HepG2 (cell line): Measurements from ENCODE around the gene COL18A1. TPM values are rescaled to one million over a fixed set of nuclear protein-coding genes. Genes with fewer than 3 reads are reported as not detected.

Experiments
- HDAC6 ChIP-seq: fragments of 200-600 bp; sonication (generic); IDR thresholded peaks from 2 replicates; pipeline ENCODE4 v1.7.0; 2017; ENCODE audit warnings: mild to moderate bottlenecking, antibody characterized with exemption, low read length, low read depth
- HOXA7 ChIP-seq: sonication (generic); formaldehyde crosslinking; IDR thresholded peaks from 2 replicates; pipeline ENCODE4 v1.8.1; 2022; ENCODE audit warnings: mild to moderate bottlenecking, missing genetic modification reagents, moderate library complexity
- KIAA2018 ChIP-seq: sonication (generic); formaldehyde crosslinking; IDR thresholded peaks from 2 replicates; pipeline ENCODE4 v1.5.0; 2020; ENCODE audit warnings: mild to moderate bottlenecking, missing genetic modification reagents, borderline replicate concordance
- NFRKB ChIP-seq: fragments of 450-650 bp; IDR thresholded peaks from 2 replicates; pipeline ENCODE4 v1.6.1; 2017
- NFYC ChIP-seq: IDR thresholded peaks from 2 replicates; pipeline ENCODE4 v1.6.1; 2016; ENCODE audit warnings: missing genetic modification reagents, missing compliant biosample characterization
- REL ChIP-seq: sonication (generic); formaldehyde crosslinking; conservative IDR thresholded peaks from 2 replicates; pipeline ENCODE4 v1.8.0; 2022; ENCODE audit warnings: mild to moderate bottlenecking, missing genetic modification reagents, moderate library complexity
- RNF2 ChIP-seq: fragments of 450-650 bp; conservative IDR thresholded peaks from 2 replicates; pipeline ENCODE4 v1.6.1; 2016; ENCODE audit warnings: low read depth
- SAP130 ChIP-seq: IDR thresholded peaks from 2 replicates; pipeline ENCODE4 v1.6.1; 2016; ENCODE audit warnings: low read depth
- ZKSCAN8 ChIP-seq: IDR thresholded peaks from 2 replicates; pipeline ENCODE4 v1.6.1; 2016; ENCODE audit warnings: borderline replicate concordance, missing genetic modification reagents, missing compliant biosample characterization
- ZNF337 ChIP-seq: sonication (generic); formaldehyde crosslinking; IDR thresholded peaks from 2 replicates; pipeline ENCODE4 v1.5.1; 2020; ENCODE audit warnings: missing genetic modification reagents, low read depth, mild to moderate bottlenecking, borderline replicate concordance
- ZNF703 ChIP-seq: sonication (generic); formaldehyde crosslinking; IDR thresholded peaks from 2 replicates; pipeline ENCODE4 v1.5.1; 2020; ENCODE audit warnings: missing genetic modification reagents, mild to moderate bottlenecking, moderate library complexity, borderline replicate concordance
- polyA plus RNA-seq, 8 experiments: library from polyadenylated mRNA; depleted of rRNA in 3 of 8; stranded (reverse) in 7 of 8; unstranded in 1 of 8; fragments of >200 nt; fragmentation: Illumina TruSeq in 4 of 8; extraction: Trizol in 4 of 8; gene quantifications; 2 replicates each; pipeline versions ENCODE4 v1.2.1 to v1.2.3, GENCODE V29; 2011 to 2016; ENCODE audit warnings: low read depth in 4 of 8, missing spikeins in 1 of 8, mixed read lengths in 1 of 8; ENCODE audit not compliant: insufficient read depth in 1 of 8
- total RNA-seq, 5 experiments: library from RNA; depleted of rRNA; stranded (reverse); fragments of >200 nt; fragmentation: Illumina TruSeq; extraction: Trizol; gene quantifications; 2 replicates each; pipeline ENCODE4 v1.2.3, GENCODE V29; 2016; ENCODE audit warnings: low read depth in 1 of 5
- TF ChIP-seq, protein P1 (sequence below): sonication (generic); formaldehyde crosslinking; IDR thresholded peaks from 2 replicates; pipeline ENCODE4 v1.5.1; 2020; ENCODE audit warnings: mild to moderate bottlenecking, missing genetic modification reagents, moderate library complexity
- TF ChIP-seq, protein P2 (sequence below): IDR thresholded peaks from 2 replicates; pipeline ENCODE4 v1.6.1; 2016; ENCODE audit warnings: low read depth
- TF ChIP-seq, protein P3 (sequence below): sonication (generic); formaldehyde crosslinking; IDR thresholded peaks from 2 replicates; pipeline ENCODE4 v1.4.0; 2020; ENCODE audit warnings: missing genetic modification reagents

Gene COL18A1
- total and polyA plus RNA-seq, 2 of the 13 experiments (the other 11 are each of a cell fraction or from before 2014, with no cell fraction given), result 79.0 to 102 TPM

- no peak for TF ChIP-seq HOXA7 (CRISPR knock-in tag)
- TF ChIP-seq, protein P1, sequence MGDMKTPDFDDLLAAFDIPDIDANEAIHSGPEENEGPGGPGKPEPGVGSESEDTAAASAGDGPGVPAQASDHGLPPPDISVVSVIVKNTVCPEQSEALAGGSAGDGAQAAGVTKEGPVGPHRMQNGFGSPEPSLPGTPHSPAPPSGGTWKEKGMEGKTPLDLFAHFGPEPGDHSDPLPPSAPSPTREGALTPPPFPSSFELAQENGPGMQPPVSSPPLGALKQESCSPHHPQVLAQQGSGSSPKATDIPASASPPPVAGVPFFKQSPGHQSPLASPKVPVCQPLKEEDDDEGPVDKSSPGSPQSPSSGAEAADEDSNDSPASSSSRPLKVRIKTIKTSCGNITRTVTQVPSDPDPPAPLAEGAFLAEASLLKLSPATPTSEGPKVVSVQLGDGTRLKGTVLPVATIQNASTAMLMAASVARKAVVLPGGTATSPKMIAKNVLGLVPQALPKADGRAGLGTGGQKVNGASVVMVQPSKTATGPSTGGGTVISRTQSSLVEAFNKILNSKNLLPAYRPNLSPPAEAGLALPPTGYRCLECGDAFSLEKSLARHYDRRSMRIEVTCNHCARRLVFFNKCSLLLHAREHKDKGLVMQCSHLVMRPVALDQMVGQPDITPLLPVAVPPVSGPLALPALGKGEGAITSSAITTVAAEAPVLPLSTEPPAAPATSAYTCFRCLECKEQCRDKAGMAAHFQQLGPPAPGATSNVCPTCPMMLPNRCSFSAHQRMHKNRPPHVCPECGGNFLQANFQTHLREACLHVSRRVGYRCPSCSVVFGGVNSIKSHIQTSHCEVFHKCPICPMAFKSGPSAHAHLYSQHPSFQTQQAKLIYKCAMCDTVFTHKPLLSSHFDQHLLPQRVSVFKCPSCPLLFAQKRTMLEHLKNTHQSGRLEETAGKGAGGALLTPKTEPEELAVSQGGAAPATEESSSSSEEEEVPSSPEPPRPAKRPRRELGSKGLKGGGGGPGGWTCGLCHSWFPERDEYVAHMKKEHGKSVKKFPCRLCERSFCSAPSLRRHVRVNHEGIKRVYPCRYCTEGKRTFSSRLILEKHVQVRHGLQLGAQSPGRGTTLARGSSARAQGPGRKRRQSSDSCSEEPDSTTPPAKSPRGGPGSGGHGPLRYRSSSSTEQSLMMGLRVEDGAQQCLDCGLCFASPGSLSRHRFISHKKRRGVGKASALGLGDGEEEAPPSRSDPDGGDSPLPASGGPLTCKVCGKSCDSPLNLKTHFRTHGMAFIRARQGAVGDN (CRISPR knock-in tag), result peak; percentile 64
- no peak for TF ChIP-seq NFRKB
- peak; percentile 66 for TF ChIP-seq SAP130
- TF ChIP-seq HDAC6, result no peak
- no peak for TF ChIP-seq REL (CRISPR knock-in tag)
- TF ChIP-seq, protein P2, sequence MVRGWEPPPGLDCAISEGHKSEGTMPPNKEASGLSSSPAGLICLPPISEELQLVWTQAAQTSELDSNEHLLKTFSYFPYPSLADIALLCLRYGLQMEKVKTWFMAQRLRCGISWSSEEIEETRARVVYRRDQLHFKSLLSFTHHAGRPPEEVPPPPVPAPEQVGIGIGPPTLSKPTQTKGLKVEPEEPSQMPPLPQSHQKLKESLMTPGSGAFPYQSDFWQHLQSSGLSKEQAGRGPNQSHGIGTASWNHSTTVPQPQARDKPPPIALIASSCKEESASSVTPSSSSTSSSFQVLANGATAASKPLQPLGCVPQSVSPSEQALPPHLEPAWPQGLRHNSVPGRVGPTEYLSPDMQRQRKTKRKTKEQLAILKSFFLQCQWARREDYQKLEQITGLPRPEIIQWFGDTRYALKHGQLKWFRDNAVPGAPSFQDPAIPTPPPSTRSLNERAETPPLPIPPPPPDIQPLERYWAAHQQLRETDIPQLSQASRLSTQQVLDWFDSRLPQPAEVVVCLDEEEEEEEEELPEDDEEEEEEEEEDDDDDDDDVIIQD (CRISPR knock-in tag), result no peak
- TF ChIP-seq ZKSCAN8 (CRISPR knock-in tag), result no peak
- no peak for TF ChIP-seq ZNF337
- TF ChIP-seq RNF2, result no peak
- TF ChIP-seq, protein P3, sequence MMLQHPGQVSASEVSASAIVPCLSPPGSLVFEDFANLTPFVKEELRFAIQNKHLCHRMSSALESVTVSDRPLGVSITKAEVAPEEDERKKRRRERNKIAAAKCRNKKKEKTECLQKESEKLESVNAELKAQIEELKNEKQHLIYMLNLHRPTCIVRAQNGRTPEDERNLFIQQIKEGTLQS (CRISPR knock-in tag), result no peak
- no peak for TF ChIP-seq KIAA2018 (CRISPR knock-in tag)
- TF ChIP-seq NFYC (CRISPR knock-in tag), result 0 out of 2 replicates have a peak, but pooled peaks have one; percentile 14
- no peak for TF ChIP-seq ZNF703 (CRISPR knock-in tag)
Observed at GRCh38 chr21:45356653-45357435, 48.1 kb upstream of the COL18A1 start (continued).
